Measurements from ENCODE around the gene ESYT3. TPM values are rescaled to one million over a fixed set of nuclear protein-coding genes. Genes with fewer than 3 reads are reported as not detected.
"Not testable (repeated sequence)": the region's sequence is repeated elsewhere in the genome, so short reads cannot be mapped to it uniquely, and the experiment has no call there.

The ESYT3 gene
- total RNA-seq, 2 experiments from 2014 or later = not detected

DNA sequence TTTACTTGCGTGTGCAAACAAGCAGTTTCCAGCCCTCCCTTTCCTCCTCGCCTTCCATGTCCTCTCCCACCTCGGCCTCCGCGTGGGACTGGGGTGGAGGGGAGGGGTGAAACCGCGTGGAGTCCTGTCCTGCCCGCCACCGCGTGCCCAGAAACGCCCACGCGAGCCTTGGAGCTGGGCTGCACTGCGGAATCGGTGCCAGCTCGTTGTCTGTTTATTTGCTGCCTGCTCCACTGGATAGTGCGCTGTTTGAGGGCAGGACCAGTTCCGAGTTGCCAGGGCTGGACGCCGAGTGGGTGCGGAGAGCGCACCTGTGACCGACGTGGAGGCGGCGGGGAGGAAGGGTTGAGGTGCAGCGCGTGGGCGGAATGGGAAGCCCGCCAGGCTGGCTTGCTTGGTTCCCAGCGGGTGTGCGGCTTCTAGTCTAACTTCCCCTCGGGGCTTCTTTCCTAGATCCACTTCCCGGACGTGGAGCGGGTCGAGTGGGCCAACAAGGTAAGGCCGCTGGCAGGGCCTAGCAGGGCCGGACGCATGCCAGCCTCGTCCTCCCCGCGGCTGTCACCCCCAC, 17.3 kb downstream of the ESYT3 start:
- POLR2A ChIA-PET = no interaction called here
- no peaks in the 10 kb centered on the region for H3K9me2 ChIP-seq (ENCODE audit: insufficient read depth, low read length)
- H3K9me3 ChIP-seq (ENCODE audit: low read length) = no peaks in the 10 kb centered on the region
- no peaks in the 10 kb centered on the region for H3K36me3 ChIP-seq (ENCODE audit: insufficient read depth, low read length)
- no peak overlapping the region for H3K27ac ChIP-seq (ENCODE audit: low read depth, low read length, poor library complexity, severe bottlenecking)
- no peak overlapping the region for H2AFZ ChIP-seq (ENCODE audit: low read length)
- CTCF ChIA-PET (ENCODE audit: unreplicated experiment) = no interaction called here
- intact Hi-C loops (cut with micrococcal nuclease; ENCODE audit: unreplicated experiment) = no loop called here
- TF ChIP-seq EZH2phosphoT487 (IDR thresholded peaks at IDR 0.05; ENCODE audit: borderline replicate concordance, low read depth, low read length) = no peak
- TF ChIP-seq, protein P1, sequence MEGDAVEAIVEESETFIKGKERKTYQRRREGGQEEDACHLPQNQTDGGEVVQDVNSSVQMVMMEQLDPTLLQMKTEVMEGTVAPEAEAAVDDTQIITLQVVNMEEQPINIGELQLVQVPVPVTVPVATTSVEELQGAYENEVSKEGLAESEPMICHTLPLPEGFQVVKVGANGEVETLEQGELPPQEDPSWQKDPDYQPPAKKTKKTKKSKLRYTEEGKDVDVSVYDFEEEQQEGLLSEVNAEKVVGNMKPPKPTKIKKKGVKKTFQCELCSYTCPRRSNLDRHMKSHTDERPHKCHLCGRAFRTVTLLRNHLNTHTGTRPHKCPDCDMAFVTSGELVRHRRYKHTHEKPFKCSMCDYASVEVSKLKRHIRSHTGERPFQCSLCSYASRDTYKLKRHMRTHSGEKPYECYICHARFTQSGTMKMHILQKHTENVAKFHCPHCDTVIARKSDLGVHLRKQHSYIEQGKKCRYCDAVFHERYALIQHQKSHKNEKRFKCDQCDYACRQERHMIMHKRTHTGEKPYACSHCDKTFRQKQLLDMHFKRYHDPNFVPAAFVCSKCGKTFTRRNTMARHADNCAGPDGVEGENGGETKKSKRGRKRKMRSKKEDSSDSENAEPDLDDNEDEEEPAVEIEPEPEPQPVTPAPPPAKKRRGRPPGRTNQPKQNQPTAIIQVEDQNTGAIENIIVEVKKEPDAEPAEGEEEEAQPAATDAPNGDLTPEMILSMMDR (conservative IDR thresholded peaks at IDR 0.05; ENCODE audit: low read length) = no peak
- no peak overlapping the region for H3K4me2 ChIP-seq (ENCODE audit: low read length)
- DNase-seq (ENCODE audit: low spot score) = no peak
- no TSS peak for BruUV-seq (replicated peaks)
- no peaks in the 10 kb centered on the region for H4K20me1 ChIP-seq (ENCODE audit: insufficient read depth, low read length)
- H3K79me2 ChIP-seq (ENCODE audit: insufficient read depth, low read depth, low read length) = no peaks in the 10 kb centered on the region
- H3K4me3 ChIP-seq (ENCODE audit: low read depth, low read length, poor library complexity, severe bottlenecking) = no peak overlapping the region
- no peaks in the 10 kb centered on the region for H3K4me1 ChIP-seq (ENCODE audit: insufficient read depth, low read length, poor library complexity, severe bottlenecking)

DNA sequence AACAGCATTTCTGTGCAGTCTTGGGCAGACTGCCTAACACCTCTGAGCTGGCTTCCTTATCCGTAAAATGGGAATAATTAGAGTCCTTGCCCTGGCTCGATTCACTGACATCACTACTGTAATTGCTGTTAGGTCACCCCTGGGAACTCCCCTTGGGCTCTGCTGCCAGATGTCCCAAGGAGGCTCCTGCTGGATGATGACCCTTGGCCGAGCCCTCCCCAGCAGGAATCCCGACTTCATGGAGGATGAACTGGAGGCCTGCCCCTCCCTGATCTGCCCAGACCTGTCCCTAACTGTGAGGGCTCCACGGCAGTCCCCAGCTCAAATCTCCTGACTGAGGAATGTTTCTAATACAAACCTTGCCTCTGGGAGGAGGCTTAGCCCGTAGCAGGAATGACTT, 18.0 kb downstream of the ESYT3 start:
- Histone ChIP-seq H3K4me1 (ENCODE audit: insufficient read depth, low read length, poor library complexity, severe bottlenecking) (no peaks in the 10 kb centered on the region), H3K9me2 (ENCODE audit: insufficient read depth, low read length) (no peaks in the 10 kb centered on the region), H4K20me1 (ENCODE audit: insufficient read depth, low read length) (no peaks in the 10 kb centered on the region), H2AFZ (ENCODE audit: low read length) (no peak overlapping the region), H3K4me3 (ENCODE audit: low read depth, low read length, poor library complexity, severe bottlenecking) (no peak overlapping the region), H3K36me3 (ENCODE audit: insufficient read depth, low read length) (no peaks in the 10 kb centered on the region), H3K27ac (ENCODE audit: low read depth, low read length, poor library complexity, severe bottlenecking) (no peak overlapping the region), H3K79me2 (ENCODE audit: insufficient read depth, low read depth, low read length) (no peaks in the 10 kb centered on the region), H3K9me3 (ENCODE audit: low read length) (no peaks in the 10 kb centered on the region), H3K4me2 (ENCODE audit: low read length) (no peak overlapping the region)
- POLR2A ChIA-PET = no interaction called here
- intact Hi-C loops (cut with micrococcal nuclease; ENCODE audit: unreplicated experiment) = no loop called here
- CTCF ChIA-PET (ENCODE audit: unreplicated experiment) = no interaction called here
- no peak for TF ChIP-seq EZH2phosphoT487 (IDR thresholded peaks at IDR 0.05; ENCODE audit: borderline replicate concordance, low read depth, low read length)
- TF ChIP-seq, protein P1 (conservative IDR thresholded peaks at IDR 0.05; ENCODE audit: low read length) = no peak
- no TSS peak for BruUV-seq (replicated peaks)
- DNase-seq (ENCODE audit: low spot score) = no peak

DNA sequence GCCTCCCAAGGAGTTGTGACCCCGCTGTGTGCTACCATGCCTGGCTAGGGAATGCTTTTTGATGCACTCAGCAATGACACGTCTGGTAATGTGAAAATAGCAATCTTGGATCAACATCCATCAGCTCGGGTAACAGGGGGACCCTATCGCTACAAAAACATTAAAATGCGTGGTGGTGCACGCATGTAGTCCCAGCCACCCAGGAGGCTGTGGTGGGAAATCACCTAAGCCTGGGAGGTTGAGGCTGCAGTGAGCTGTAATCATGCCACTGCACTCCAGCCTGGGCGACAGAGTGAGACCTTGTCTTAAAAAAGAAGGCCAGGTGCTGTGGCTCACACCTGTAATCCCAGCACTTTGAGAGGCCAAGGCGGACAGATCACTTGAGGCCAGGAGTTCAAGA, 19.5 kb downstream of the ESYT3 start:
- H4K20me1 ChIP-seq (ENCODE audit: insufficient read depth, low read length); BruUV-seq (replicated peaks); H2AFZ ChIP-seq (ENCODE audit: low read length); H3K79me2 ChIP-seq (ENCODE audit: insufficient read depth, low read depth, low read length); H3K9me3 ChIP-seq (ENCODE audit: low read length); intact Hi-C loops (cut with micrococcal nuclease; ENCODE audit: unreplicated experiment); H3K27ac ChIP-seq (ENCODE audit: low read depth, low read length, poor library complexity, severe bottlenecking); H3K4me3 ChIP-seq (ENCODE audit: low read depth, low read length, poor library complexity, severe bottlenecking); H3K4me2 ChIP-seq (ENCODE audit: low read length); CTCF ChIA-PET (ENCODE audit: unreplicated experiment); DNase-seq (ENCODE audit: low spot score); H3K9me2 ChIP-seq (ENCODE audit: insufficient read depth, low read length); H3K4me1 ChIP-seq (ENCODE audit: insufficient read depth, low read length, poor library complexity, severe bottlenecking); H3K36me3 ChIP-seq (ENCODE audit: insufficient read depth, low read length): not testable (repeated sequence)
- POLR2A ChIA-PET = interaction anchor here (0.6 kb wide), 1 partner anchor 54 kb away, joined by 3 read pairs; no protein-coding TSS in a partner anchor

All from OCI-LY7 (cell line).